SK-N-SH treated with all-trans-retinoic acid at 6 μM for 48 hours (cell line): ENCODE measurements around the gene BRME1.

ENCODE experiments used
- ATAC-seq: fragments of 200-7000 bp; cut with Tn5 transposase; 3 replicates; pipeline ENCODE4 v1.9.1; 2020; ENCODE audit warnings: mild to moderate bottlenecking, moderate library complexity
- BACH2 ChIP-seq: fragments of 250-450 bp; sonication (Bioruptor Pico); IDR thresholded peaks from 2 replicates; pipeline ENCODE4 v1.9.0; 2021; ENCODE audit warnings: mild to moderate bottlenecking, borderline replicate concordance
- CSDC2 ChIP-seq: fragments of 250-450 bp; sonication (Bioruptor Pico); IDR thresholded peaks from 2 replicates; pipeline ENCODE4 v1.5.0; 2020; ENCODE audit warnings: mild to moderate bottlenecking, moderate library complexity
- CSRNP3 ChIP-seq: fragments of 250-450 bp; sonication (Bioruptor Pico); IDR thresholded peaks from 2 replicates; pipeline ENCODE4 v1.5.1; 2021; ENCODE audit warnings: mild to moderate bottlenecking, moderate library complexity
- ESRRG ChIP-seq: fragments of 250-450 bp; sonication (Bioruptor Pico); IDR thresholded peaks from 2 replicates; pipeline ENCODE4 v1.6.1; 2021; ENCODE audit warnings: mild to moderate bottlenecking
- GLIS3 ChIP-seq: fragments of 250-450 bp; sonication (Bioruptor Pico); IDR thresholded peaks from 2 replicates; pipeline ENCODE4 v1.5.0; 2020; ENCODE audit warnings: mild to moderate bottlenecking, moderate library complexity
- ISL1 ChIP-seq: fragments of 250-450 bp; sonication (Bioruptor Pico); IDR thresholded peaks from 2 replicates; pipeline ENCODE4 v2.1.2; 2022; ENCODE audit warnings: mild to moderate bottlenecking, moderate library complexity
- OSR1 ChIP-seq: fragments of 250-450 bp; sonication (Bioruptor Pico); IDR thresholded peaks from 2 replicates; pipeline ENCODE4 v1.8.0; 2022; ENCODE audit warnings: moderate library complexity, mild to moderate bottlenecking, inconsistent platforms
- PATZ1 ChIP-seq: fragments of 250-450 bp; sonication (Bioruptor Pico); IDR thresholded peaks from 2 replicates; pipeline ENCODE4 v1.8.0; 2020; ENCODE audit warnings: mild to moderate bottlenecking, moderate library complexity, borderline replicate concordance
- POU6F1 ChIP-seq: fragments of 250-450 bp; sonication (Bioruptor Pico); IDR thresholded peaks from 2 replicates; pipeline ENCODE4 v1.8.0; 2021; ENCODE audit warnings: low read depth, mild to moderate bottlenecking, moderate library complexity, borderline replicate concordance
- PPARA ChIP-seq: fragments of 250-450 bp; sonication (Bioruptor Pico); IDR thresholded peaks from 2 replicates; pipeline ENCODE4 v1.5.0; 2020; ENCODE audit warnings: mild to moderate bottlenecking, borderline replicate concordance
- RARB ChIP-seq: fragments of 250-450 bp; sonication (Bioruptor Pico); IDR thresholded peaks from 2 replicates; pipeline ENCODE4 v1.8.0; 2021; ENCODE audit warnings: mild to moderate bottlenecking, moderate library complexity
- SNAI2 ChIP-seq: fragments of 250-450 bp; sonication (Bioruptor Pico); IDR thresholded peaks from 2 replicates; pipeline ENCODE4 v1.5.0; 2020; ENCODE audit warnings: mild to moderate bottlenecking, moderate library complexity
- TCF4 ChIP-seq: fragments of 250-450 bp; sonication (Bioruptor Pico); IDR thresholded peaks from 2 replicates; pipeline ENCODE4 v1.8.0; 2021; ENCODE audit warnings: mild to moderate bottlenecking, moderate library complexity, borderline replicate concordance
- TOX ChIP-seq: fragments of 250-450 bp; sonication (Bioruptor Pico); IDR thresholded peaks from 2 replicates; pipeline ENCODE4 v1.8.0; 2021; ENCODE audit warnings: mild to moderate bottlenecking, moderate library complexity, borderline replicate concordance
- TSHZ2 ChIP-seq: fragments of 250-450 bp; sonication (Bioruptor Pico); IDR thresholded peaks from 2 replicates; pipeline ENCODE4 v1.5.0; 2020; ENCODE audit warnings: mild to moderate bottlenecking, moderate library complexity
- ZC3H10 ChIP-seq: fragments of 250-450 bp; sonication (Bioruptor Pico); IDR thresholded peaks from 2 replicates; pipeline ENCODE4 v1.5.1; 2021; ENCODE audit warnings: mild to moderate bottlenecking, moderate library complexity
- ZFP3 ChIP-seq: fragments of 250-450 bp; sonication (Bioruptor Pico); IDR thresholded peaks from 2 replicates; pipeline ENCODE4 v1.5.0; 2020; ENCODE audit warnings: mild to moderate bottlenecking, moderate library complexity
- ZFP30 ChIP-seq: fragments of 450-650 bp; formaldehyde crosslinking; IDR thresholded peaks from 2 replicates; pipeline ENCODE4 v1.5.0; 2022; ENCODE audit warnings: mild to moderate bottlenecking, moderate library complexity
- ZNF70 ChIP-seq: fragments of 450-650 bp; formaldehyde crosslinking; IDR thresholded peaks from 2 replicates; pipeline ENCODE4 v1.5.0; 2020; ENCODE audit warnings: mild to moderate bottlenecking, moderate library complexity
- ZNF8 ChIP-seq: fragments of 450-650 bp; formaldehyde crosslinking; IDR thresholded peaks from 2 replicates; pipeline ENCODE4 v1.5.0; 2020; ENCODE audit warnings: mild to moderate bottlenecking, moderate library complexity

BRME1 gene

GRCh38 chr19:13885826-13886365 lies 20.0 kb downstream of the BRME1 start:
- no peak for ATAC-seq
- no peak for TF ChIP-seq BACH2 (CRISPR knock-in tag)
- no peak for TF ChIP-seq TSHZ2 (CRISPR knock-in tag)
- no peak for TF ChIP-seq GLIS3
- TF ChIP-seq PATZ1 (CRISPR knock-in tag) = no peak
- no peak for TF ChIP-seq CSDC2 (CRISPR knock-in tag)
- no peak for TF ChIP-seq CSRNP3 (CRISPR knock-in tag)
- no peak for TF ChIP-seq ESRRG (CRISPR knock-in tag)
- no peak for TF ChIP-seq ZC3H10
- TF ChIP-seq ZNF70 (CRISPR knock-in tag) = no peak
- TF ChIP-seq PPARA (CRISPR knock-in tag) = no peak

GRCh38 chr19:13884726-13885591 lies 21.0 kb downstream of the BRME1 start:
- TF ChIP-seq BACH2 (CRISPR knock-in tag) = no peak
- TF ChIP-seq CSRNP3 (CRISPR knock-in tag) = no peak
- TF ChIP-seq TSHZ2 (CRISPR knock-in tag) = no peak
- no peak for TF ChIP-seq ZC3H10
- TF ChIP-seq TCF4 (CRISPR knock-in tag) = no peak
- no peak for TF ChIP-seq ISL1 (CRISPR knock-in tag)
- no peak for TF ChIP-seq ZFP30 (CRISPR knock-in tag)
- TF ChIP-seq RARB (CRISPR knock-in tag) = no peak
- TF ChIP-seq ZNF70 (CRISPR knock-in tag) = no peak
- TF ChIP-seq GLIS3 = no peak
- no peak for TF ChIP-seq SNAI2
- TF ChIP-seq OSR1 (CRISPR knock-in tag) = no peak
- TF ChIP-seq CSDC2 (CRISPR knock-in tag) = no peak
- no peak for TF ChIP-seq POU6F1
- no peak for TF ChIP-seq ZFP3 (CRISPR knock-in tag)
- TF ChIP-seq TOX (CRISPR knock-in tag) = no peak
- TF ChIP-seq ZNF8 (CRISPR knock-in tag) = no peak
- ATAC-seq = no peak
